Loucy (cell line): Measurements from ENCODE around the gene C22orf31.

ENCODE experiments used
- EZH2phosphoT487 ChIP-seq: fragments of 200-600 bp; IDR thresholded peaks from 2 replicates; pipeline ENCODE4 v1.6.1; 2018; ENCODE audit warnings: antibody characterized with exemption, mild to moderate bottlenecking, moderate library complexity, borderline replicate concordance
- TF ChIP-seq, protein P1 (sequence below): fragments of 200-600 bp; sonication (generic); conservative IDR thresholded peaks from 2 replicates; pipeline ENCODE4 v1.5.1; 2014; ENCODE audit warnings: mild to moderate bottlenecking, antibody characterized with exemption, low read length

DNA sequence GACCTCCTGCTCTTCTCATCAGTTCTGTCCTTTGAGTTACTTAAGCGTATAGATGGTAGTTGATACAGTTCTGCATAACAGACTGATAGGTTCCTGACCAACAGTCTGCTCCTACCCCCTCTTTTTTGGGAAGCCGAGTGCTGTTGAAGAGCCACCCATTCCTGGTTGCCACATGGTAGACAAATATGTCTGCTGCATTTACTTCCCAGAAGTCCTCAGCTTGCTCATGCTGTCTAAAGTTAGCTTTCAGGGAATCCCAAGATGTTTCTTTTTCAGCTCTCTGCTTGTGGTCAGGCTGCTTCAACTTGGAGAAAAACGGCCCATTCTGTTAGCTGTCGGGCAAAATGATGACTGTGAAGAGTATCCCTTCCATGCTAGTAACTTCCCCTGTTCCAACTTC is 48.7 kb downstream of the C22orf31 start:
- TF ChIP-seq, protein P1, sequence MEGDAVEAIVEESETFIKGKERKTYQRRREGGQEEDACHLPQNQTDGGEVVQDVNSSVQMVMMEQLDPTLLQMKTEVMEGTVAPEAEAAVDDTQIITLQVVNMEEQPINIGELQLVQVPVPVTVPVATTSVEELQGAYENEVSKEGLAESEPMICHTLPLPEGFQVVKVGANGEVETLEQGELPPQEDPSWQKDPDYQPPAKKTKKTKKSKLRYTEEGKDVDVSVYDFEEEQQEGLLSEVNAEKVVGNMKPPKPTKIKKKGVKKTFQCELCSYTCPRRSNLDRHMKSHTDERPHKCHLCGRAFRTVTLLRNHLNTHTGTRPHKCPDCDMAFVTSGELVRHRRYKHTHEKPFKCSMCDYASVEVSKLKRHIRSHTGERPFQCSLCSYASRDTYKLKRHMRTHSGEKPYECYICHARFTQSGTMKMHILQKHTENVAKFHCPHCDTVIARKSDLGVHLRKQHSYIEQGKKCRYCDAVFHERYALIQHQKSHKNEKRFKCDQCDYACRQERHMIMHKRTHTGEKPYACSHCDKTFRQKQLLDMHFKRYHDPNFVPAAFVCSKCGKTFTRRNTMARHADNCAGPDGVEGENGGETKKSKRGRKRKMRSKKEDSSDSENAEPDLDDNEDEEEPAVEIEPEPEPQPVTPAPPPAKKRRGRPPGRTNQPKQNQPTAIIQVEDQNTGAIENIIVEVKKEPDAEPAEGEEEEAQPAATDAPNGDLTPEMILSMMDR = no peak
- no peak for TF ChIP-seq EZH2phosphoT487
